HEK293 (cell line): ENCODE results near the gene COL9A1.
A peak's percentile ranks its signal among the peaks of the same experiment; 100 is the strongest.

ENCODE experiments used
- CTCF ChIA-PET: fragments of 350-600 bp; formaldehyde crosslinking; extraction: SDS; loops from one replicate; lab custom pipeline; 2021; ENCODE audit warnings: antibody characterized with exemption; lab: Yijun Ruan, JAX
- POLR2A ChIA-PET: fragments of 300-600 bp; formaldehyde crosslinking; extraction: SDS; loops from one replicate; lab custom pipeline; 2020; ENCODE audit warnings: antibody characterized with exemption, inconsistent platforms; lab: Yijun Ruan, JAX
- H3K27ac ChIP-seq: fragments of 200-500 bp; sonication (Bioruptor generic); 2 replicates; pipeline ENCODE4 v1.5.1; 2014; ENCODE audit warnings: low read depth, low read length, control low read depth, inconsistent platforms; ENCODE audit errors: extremely low read depth
- H3K36me3 ChIP-seq, 2 experiments: fragments of 200-500 bp in 1 of 2; sonication (Bioruptor generic) in 1 of 2; 1 replicate in 1 of 2; 2 replicates in 1 of 2; pipeline ENCODE4 v1.5.1; 2014 to 2017; ENCODE audit warnings: inconsistent platforms in 2 of 2, low read length in 2 of 2; ENCODE audit not compliant: control insufficient read depth in 2 of 2, insufficient read depth in 1 of 2
- H3K4me1 ChIP-seq: fragments of 200-500 bp; sonication (Bioruptor generic); 2 replicates; pipeline ENCODE4 v1.5.1; 2014; ENCODE audit warnings: mild to moderate bottlenecking, low read length, inconsistent platforms; ENCODE audit not compliant: control insufficient read depth, insufficient read depth
- H3K4me3 ChIP-seq: 2 replicates; pipeline ENCODE4 v1.5.1; 2011; ENCODE audit warnings: low read depth, mild to moderate bottlenecking, control low read depth, low read length, moderate library complexity
- H3K9me3 ChIP-seq: fragments of 200-500 bp; sonication (Bioruptor generic); 2 replicates; pipeline ENCODE4 v1.5.1; 2014; ENCODE audit warnings: low read depth, low read length, inconsistent platforms; ENCODE audit not compliant: control insufficient read depth, insufficient read depth
- CTCF ChIP-seq: fragments of 450-650 bp; formaldehyde crosslinking; IDR thresholded peaks from 2 replicates; pipeline ENCODE4 v1.5.1; 2016; ENCODE audit warnings: missing biosample characterization, missing genetic modification characterization
- KLF17 ChIP-seq: fragments of 450-650 bp; formaldehyde crosslinking; IDR thresholded peaks from 2 replicates; pipeline ENCODE4 v1.5.1; 2016; ENCODE audit warnings: missing biosample characterization, missing genetic modification characterization
- PRDM6 ChIP-seq: fragments of 450-650 bp; formaldehyde crosslinking; IDR thresholded peaks from 2 replicates; pipeline ENCODE4 v1.5.1; 2017; ENCODE audit warnings: missing biosample characterization, missing genetic modification characterization
- RBAK ChIP-seq: fragments of 450-650 bp; formaldehyde crosslinking; IDR thresholded peaks from 2 replicates; pipeline ENCODE4 v1.5.1; 2016; ENCODE audit warnings: missing biosample characterization, missing genetic modification characterization
- SP7 ChIP-seq: fragments of 450-650 bp; formaldehyde crosslinking; IDR thresholded peaks from 2 replicates; pipeline ENCODE4 v1.5.1; 2016; ENCODE audit warnings: missing biosample characterization, missing genetic modification characterization
- TCF7L2 ChIP-seq: IDR thresholded peaks from 2 replicates; pipeline ENCODE4 v1.6.1; 2011; ENCODE audit warnings: low read depth, mild to moderate bottlenecking, inconsistent platforms, low read length, moderate library complexity, borderline replicate concordance
- ZBTB17 ChIP-seq: fragments of 450-650 bp; formaldehyde crosslinking; IDR thresholded peaks from 2 replicates; pipeline ENCODE4 v1.5.1; 2016; ENCODE audit warnings: missing biosample characterization, missing genetic modification characterization
- ZFP37 ChIP-seq: fragments of 450-650 bp; formaldehyde crosslinking; IDR thresholded peaks from 2 replicates; pipeline ENCODE4 v1.5.1; 2016; ENCODE audit warnings: missing biosample characterization, missing genetic modification characterization
- ZNF132 ChIP-seq: fragments of 450-650 bp; formaldehyde crosslinking; IDR thresholded peaks from 2 replicates; pipeline ENCODE4 v1.5.1; 2017; ENCODE audit warnings: missing biosample characterization, missing genetic modification characterization, borderline replicate concordance
- ZNF221 ChIP-seq: fragments of 450-650 bp; formaldehyde crosslinking; IDR thresholded peaks from 2 replicates; pipeline ENCODE4 v1.5.1; 2017; ENCODE audit warnings: missing biosample characterization, missing genetic modification characterization, borderline replicate concordance
- ZNF239 ChIP-seq: fragments of 450-650 bp; formaldehyde crosslinking; IDR thresholded peaks from 2 replicates; pipeline ENCODE4 v1.5.1; 2016; ENCODE audit warnings: missing biosample characterization, missing genetic modification characterization
- ZNF266 ChIP-seq: fragments of 450-650 bp; formaldehyde crosslinking; IDR thresholded peaks from 2 replicates; pipeline ENCODE4 v1.5.1; 2016; ENCODE audit warnings: missing biosample characterization, missing genetic modification characterization, low read depth
- ZNF335 ChIP-seq: fragments of 450-650 bp; formaldehyde crosslinking; conservative IDR thresholded peaks from 2 replicates; pipeline ENCODE4 v1.5.1; 2016; ENCODE audit warnings: missing biosample characterization, missing genetic modification characterization
- ZNF391 ChIP-seq: fragments of 450-650 bp; formaldehyde crosslinking; IDR thresholded peaks from 2 replicates; pipeline ENCODE4 v1.5.1; 2016; ENCODE audit warnings: low read depth, missing biosample characterization, missing genetic modification characterization, borderline replicate concordance
- ZNF398 ChIP-seq: fragments of 450-650 bp; formaldehyde crosslinking; IDR thresholded peaks from 2 replicates; pipeline ENCODE4 v1.5.1; 2017; ENCODE audit warnings: missing biosample characterization, missing genetic modification characterization
- ZNF600 ChIP-seq: fragments of 450-650 bp; formaldehyde crosslinking; IDR thresholded peaks from 2 replicates; pipeline ENCODE4 v1.5.1; 2016; ENCODE audit warnings: missing biosample characterization, missing genetic modification characterization
- TF ChIP-seq, protein P1 (sequence below): fragments of 450-650 bp; formaldehyde crosslinking; IDR thresholded peaks from 2 replicates; pipeline ENCODE4 v1.5.1; 2017; ENCODE audit warnings: missing biosample characterization, missing genetic modification characterization

Gene COL9A1

DNA sequence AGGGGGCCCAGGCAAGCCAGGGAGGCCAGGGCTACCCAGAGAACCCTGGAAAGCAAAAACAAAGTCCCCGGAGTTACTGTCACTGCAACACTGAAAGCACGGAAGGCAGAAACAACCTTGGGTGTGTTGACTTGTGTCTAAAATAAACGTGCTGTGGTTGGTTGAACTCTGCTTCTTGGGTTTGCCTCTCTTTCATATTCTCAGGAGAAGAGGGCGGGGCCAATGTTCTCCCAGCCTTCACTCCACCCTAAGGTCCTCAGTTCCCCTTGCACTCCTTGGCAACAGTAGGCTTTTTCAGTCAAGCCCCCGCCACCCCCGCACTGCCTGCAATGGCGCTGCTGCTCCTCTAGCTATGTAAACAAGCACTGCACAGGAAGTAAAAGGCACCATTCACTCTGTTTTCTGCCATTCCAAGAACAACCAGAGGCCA is 60.9 kb downstream of the COL9A1 start (continued):
- TF ChIP-seq PRDM6 (tag by site-specific recombination) = no peak

- no peak overlapping the region for H3K4me3 ChIP-seq
- 0 out of 2 replicates have a peak, but pooled peaks have one; percentile 24 for TF ChIP-seq PRDM6 (tag by site-specific recombination)
- TF ChIP-seq SP7 (tag by site-specific recombination) = no peak
- no peak for TF ChIP-seq ZNF132 (tag by site-specific recombination)
- TF ChIP-seq ZBTB17 (tag by site-specific recombination) = peak; percentile 39
- TF ChIP-seq, all 188 proteins: peak for 2
- ChIA-PET POLR2A (no interaction called here), CTCF (interaction anchor here (3.3 kb wide), 1 partner anchor 69 kb away, joined by 16 read pairs; no protein-coding TSS in a partner anchor)
- Histone ChIP-seq H3K27ac (no peak overlapping the region), H3K36me3 (no peaks in the 10 kb centered on the region), H3K4me1 (no peaks in the 10 kb centered on the region), H3K9me3 (no peaks in the 10 kb centered on the region)
These were observed 61.9 kb downstream of the COL9A1 start for GRCh38 chr6:70241031-70241430.

- no peaks in the 10 kb centered on the region for H3K9me3 ChIP-seq
- no peaks in the 10 kb centered on the region for H3K4me1 ChIP-seq
- H3K36me3 ChIP-seq = no peaks in the 10 kb centered on the region
- H3K27ac ChIP-seq = no peak overlapping the region
- no peak overlapping the region for H3K4me3 ChIP-seq
- no peak for TF ChIP-seq ZNF600 (tag by site-specific recombination)
- no peak for TF ChIP-seq ZNF335 (tag by site-specific recombination)
- POLR2A ChIA-PET = no interaction called here
- CTCF ChIA-PET = interaction anchor here (0.6 to 1.6 kb wide), 4 partner anchors 15 to 133 kb away, joined by 3 to 10 read pairs (median 4); no protein-coding TSS in a partner anchor
These were observed 66.5 kb downstream of the COL9A1 start for GRCh38 chr6:70236343-70236742.

DNA sequence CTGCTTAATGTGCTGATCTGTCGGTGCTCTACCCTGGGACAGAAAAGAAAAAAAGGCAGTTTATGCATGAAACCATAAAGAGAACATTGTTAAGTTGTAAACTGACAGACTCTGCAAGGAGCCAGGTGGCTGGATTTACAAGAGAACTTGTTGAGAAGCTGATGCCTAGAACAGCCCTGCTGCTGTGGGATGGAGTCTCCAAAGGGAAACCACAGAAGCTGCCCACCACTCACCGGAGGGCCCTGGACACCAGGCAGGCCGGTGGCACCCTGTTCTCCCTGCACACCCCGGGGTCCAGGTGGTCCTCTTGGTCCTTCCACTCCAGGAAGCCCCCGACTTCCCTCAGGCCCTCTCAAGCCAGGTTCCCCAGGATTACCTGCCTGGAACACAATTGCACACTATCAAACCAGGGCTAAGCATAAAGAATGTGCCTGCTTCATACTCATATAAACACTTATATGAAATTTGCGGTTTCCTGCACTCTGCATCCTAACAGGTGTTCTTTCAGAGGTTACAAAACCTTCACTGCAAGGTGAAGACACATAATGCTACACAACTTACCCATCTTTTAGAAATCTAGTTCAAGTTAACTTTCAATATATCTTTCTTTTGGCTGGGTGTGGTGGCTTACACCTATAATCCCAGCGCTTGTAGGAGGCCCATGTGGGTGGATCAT is 68.2 kb downstream of the COL9A1 start:
- Histone ChIP-seq H3K4me3 (no peak overlapping the region), H3K4me1 (no peaks in the 10 kb centered on the region), H3K9me3 (no peaks in the 10 kb centered on the region), H3K27ac (no peak overlapping the region), H3K36me3 (no peaks in the 10 kb centered on the region)
- ChIA-PET CTCF (no interaction called here), POLR2A (no interaction called here)
- TF ChIP-seq ZFP37 (tag by site-specific recombination) (no peak), ZNF398 (no peak), ZNF239 (no peak), RBAK (tag by site-specific recombination) (no peak), CTCF (tag by site-specific recombination) (no peak), KLF17 (tag by site-specific recombination) (no peak), ZNF391 (tag by site-specific recombination) (no peak), TCF7L2 (no peak), ZNF266 (tag by site-specific recombination) (no peak), ZNF221 (tag by site-specific recombination) (no peak)
- TF ChIP-seq, protein P1, sequence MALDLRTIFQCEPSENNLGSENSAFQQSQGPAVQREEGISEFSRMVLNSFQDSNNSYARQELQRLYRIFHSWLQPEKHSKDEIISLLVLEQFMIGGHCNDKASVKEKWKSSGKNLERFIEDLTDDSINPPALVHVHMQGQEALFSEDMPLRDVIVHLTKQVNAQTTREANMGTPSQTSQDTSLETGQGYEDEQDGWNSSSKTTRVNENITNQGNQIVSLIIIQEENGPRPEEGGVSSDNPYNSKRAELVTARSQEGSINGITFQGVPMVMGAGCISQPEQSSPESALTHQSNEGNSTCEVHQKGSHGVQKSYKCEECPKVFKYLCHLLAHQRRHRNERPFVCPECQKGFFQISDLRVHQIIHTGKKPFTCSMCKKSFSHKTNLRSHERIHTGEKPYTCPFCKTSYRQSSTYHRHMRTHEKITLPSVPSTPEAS (tag by site-specific recombination) = no peak
